Neural cell (in vitro differentiated cells): Measurements from ENCODE around the gene KRTAP22-1. TPM values are rescaled to one million over a fixed set of nuclear protein-coding genes. Genes with fewer than 3 reads are reported as not detected.

Experiments
- H2AFZ ChIP-seq: fragments of 200-600, 300-800 bp; sonication (generic), shearing (Covaris generic); 2 replicates; pipeline ENCODE4 v1.6.0; 2014; ENCODE audit warnings: low read depth, mild to moderate bottlenecking, antibody characterized with exemption, low read length, moderate library complexity
- H3F3A ChIP-seq: fragments of 200-600 bp; shearing (Covaris generic); 2 replicates; pipeline ENCODE4 v1.6.1; 2016; ENCODE audit warnings: mild to moderate bottlenecking, moderate library complexity, mixed read lengths, antibody characterized with exemption, low read length; ENCODE audit not compliant: insufficient read depth, poor library complexity, severe bottlenecking
- H3K27ac ChIP-seq: fragments of 200-600, 300-800 bp; sonication (generic), shearing (Covaris generic); 2 replicates; pipeline ENCODE4 v1.5.1; 2014; ENCODE audit warnings: mild to moderate bottlenecking, low read length, moderate library complexity
- H3K27me3 ChIP-seq: fragments of 300-800, 200-600 bp; sonication (generic), shearing (Covaris generic); 2 replicates; pipeline ENCODE4 v1.6.0; 2014; ENCODE audit warnings: mild to moderate bottlenecking, low read depth, low read length, moderate library complexity; ENCODE audit not compliant: insufficient read depth
- H3K36me3 ChIP-seq: fragments of 300-800, 200-600 bp; sonication (generic), shearing (Covaris generic); 2 replicates; pipeline ENCODE4 v1.5.1; 2014; ENCODE audit warnings: mild to moderate bottlenecking, antibody characterized with exemption, low read length, moderate library complexity; ENCODE audit not compliant: insufficient read depth
- H3K4me2 ChIP-seq: fragments of 300-800, 200-600 bp; sonication (generic), shearing (Covaris generic); 2 replicates; pipeline ENCODE4 v1.6.0; 2014; ENCODE audit warnings: mild to moderate bottlenecking, low read length
- H3K4me3 ChIP-seq: fragments of 300-800, 200-600 bp; sonication (generic), shearing (Covaris generic); 2 replicates; pipeline ENCODE4 v1.5.1; 2014; ENCODE audit warnings: mild to moderate bottlenecking, low read length, moderate library complexity
- H3K79me2 ChIP-seq: fragments of 200-600 bp; shearing (Covaris generic); replicated peaks from 2 replicates; pipeline ENCODE4 v1.6.0; 2014; ENCODE audit warnings: mild to moderate bottlenecking, low read length, moderate library complexity; ENCODE audit not compliant: insufficient read depth
- H3K9ac ChIP-seq: fragments of 300-800, 200-600 bp; sonication (generic), shearing (Covaris generic); 2 replicates; pipeline ENCODE4 v1.6.1; 2016; ENCODE audit warnings: mild to moderate bottlenecking, low read length, mixed read lengths
- H3K9me2 ChIP-seq: fragments of 200-600 bp; shearing (Covaris generic); 2 replicates; pipeline ENCODE4 v1.6.1; 2016; ENCODE audit warnings: mild to moderate bottlenecking, low read length, mixed read lengths; ENCODE audit not compliant: insufficient read depth
- H3K9me3 ChIP-seq: fragments of 200-600, 300-800 bp; sonication (generic), shearing (Covaris generic); 2 replicates; pipeline ENCODE4 v1.6.1; 2016; ENCODE audit warnings: mild to moderate bottlenecking, mixed run types, low read length, moderate library complexity, mixed read lengths
- H4K20me1 ChIP-seq: fragments of 200-600 bp; shearing (Covaris generic); 2 replicates; pipeline ENCODE4 v1.6.1; 2016; ENCODE audit warnings: mild to moderate bottlenecking, mixed run types; ENCODE audit not compliant: insufficient read depth
- EP300 ChIP-seq: fragments of 450-650 bp; conservative IDR thresholded peaks from 2 replicates; pipeline ENCODE4 v1.6.1; 2014; ENCODE audit warnings: antibody characterized with exemption, mild to moderate bottlenecking, moderate library complexity; ENCODE audit not compliant: poor library complexity, severe bottlenecking
- EZH2 ChIP-seq: fragments of 200-600, 300-800 bp; shearing (Covaris generic), sonication (generic); IDR thresholded peaks from 2 replicates; pipeline ENCODE4 v1.6.1; 2014; ENCODE audit warnings: antibody characterized with exemption, low read length, borderline replicate concordance, mild to moderate bottlenecking; ENCODE audit not compliant: insufficient read depth, poor library complexity, severe bottlenecking
- MXI1 ChIP-seq: fragments of 450-650 bp; conservative IDR thresholded peaks from 2 replicates; pipeline ENCODE4 v1.6.1; 2014; ENCODE audit warnings: antibody characterized with exemption, mild to moderate bottlenecking; ENCODE audit not compliant: poor library complexity, severe bottlenecking
- POLR2AphosphoS5 ChIP-seq: IDR thresholded peaks from 2 replicates; pipeline ENCODE4 v1.6.1; 2012
- RAD21 ChIP-seq: fragments of 450-650 bp; conservative IDR thresholded peaks from 2 replicates; pipeline ENCODE4 v1.6.1; 2014; ENCODE audit warnings: antibody characterized with exemption, mild to moderate bottlenecking, moderate library complexity
- SMC3 ChIP-seq: fragments of 450-650 bp; conservative IDR thresholded peaks from 2 replicates; pipeline ENCODE4 v1.6.1; 2014; ENCODE audit warnings: antibody characterized with exemption, mild to moderate bottlenecking, moderate library complexity; ENCODE audit not compliant: poor library complexity
- TAF1 ChIP-seq: IDR thresholded peaks from 2 replicates; pipeline ENCODE4 v1.6.1; 2012; ENCODE audit warnings: low read depth
- polyA plus RNA-seq: library from polyadenylated mRNA; depleted of rRNA; stranded (reverse); fragments of >200 nt; gene quantifications from 2 replicates; pipeline ENCODE4 v1.2.3, GENCODE V29; 2014
- TF ChIP-seq, protein P1 (sequence below): fragments of 450-650 bp; IDR thresholded peaks from 2 replicates; pipeline ENCODE4 v1.5.1; 2014; ENCODE audit warnings: antibody characterized with exemption, mild to moderate bottlenecking, moderate library complexity; ENCODE audit not compliant: poor library complexity, severe bottlenecking
- TF ChIP-seq, protein P2 (sequence below): IDR thresholded peaks from 2 replicates; pipeline ENCODE4 v1.6.1; 2012; ENCODE audit warnings: borderline replicate concordance

KRTAP22-1 gene
- polyA plus RNA-seq, 1 donor from 2014 or later: not detected

DNA sequence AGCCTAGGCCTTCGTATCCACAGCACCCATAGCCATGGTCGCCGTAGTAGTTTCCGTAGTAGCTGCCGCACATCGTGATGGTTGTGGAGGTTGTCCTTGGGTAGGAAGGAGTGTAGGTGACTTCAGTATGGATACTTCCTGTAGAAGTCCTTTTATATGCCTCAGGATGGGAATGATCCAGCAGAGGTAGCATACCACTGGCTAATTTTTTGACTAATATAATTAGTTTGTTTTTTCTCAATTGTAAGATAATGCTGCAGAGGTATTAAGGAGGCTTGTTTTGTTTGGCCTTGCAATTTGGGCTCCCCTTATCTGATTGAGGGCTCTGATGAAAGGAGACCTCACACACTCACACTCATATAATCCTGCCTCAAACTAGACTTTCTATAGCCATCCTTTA, 2.1 kb upstream of the KRTAP22-1 start, which contains the start of gene KRTAP6-2:
Gene KRTAP6-2, minus strand, starts transcription at position 101 of the 400 bp plus-strand sequence. Its CDS starts 28 bp downstream, at position 73.
- no peak within 1 kb of the TSS for H3K4me3 ChIP-seq
- H3K9me2 ChIP-seq: no peaks in the 10 kb centered on the region
- no peaks in the 10 kb centered on the region for H3K9me3 ChIP-seq
- no peak within 1 kb of the TSS for H3K4me2 ChIP-seq
- H2AFZ ChIP-seq: no peak within 1 kb of the TSS
- no peaks in the 10 kb centered on the region for H3K27me3 ChIP-seq
- H3K36me3 ChIP-seq: no peaks in the 10 kb centered on the region
- H3K79me2 ChIP-seq: no peaks in the 10 kb centered on the region
- H4K20me1 ChIP-seq: no peaks in the 10 kb centered on the region
- TF ChIP-seq RAD21 (no peak), POLR2AphosphoS5 (no peak), EP300 (no peak), EZH2 (no peak), MXI1 (no peak), SMC3 (no peak), TAF1 (no peak)
- TF ChIP-seq, protein P1, sequence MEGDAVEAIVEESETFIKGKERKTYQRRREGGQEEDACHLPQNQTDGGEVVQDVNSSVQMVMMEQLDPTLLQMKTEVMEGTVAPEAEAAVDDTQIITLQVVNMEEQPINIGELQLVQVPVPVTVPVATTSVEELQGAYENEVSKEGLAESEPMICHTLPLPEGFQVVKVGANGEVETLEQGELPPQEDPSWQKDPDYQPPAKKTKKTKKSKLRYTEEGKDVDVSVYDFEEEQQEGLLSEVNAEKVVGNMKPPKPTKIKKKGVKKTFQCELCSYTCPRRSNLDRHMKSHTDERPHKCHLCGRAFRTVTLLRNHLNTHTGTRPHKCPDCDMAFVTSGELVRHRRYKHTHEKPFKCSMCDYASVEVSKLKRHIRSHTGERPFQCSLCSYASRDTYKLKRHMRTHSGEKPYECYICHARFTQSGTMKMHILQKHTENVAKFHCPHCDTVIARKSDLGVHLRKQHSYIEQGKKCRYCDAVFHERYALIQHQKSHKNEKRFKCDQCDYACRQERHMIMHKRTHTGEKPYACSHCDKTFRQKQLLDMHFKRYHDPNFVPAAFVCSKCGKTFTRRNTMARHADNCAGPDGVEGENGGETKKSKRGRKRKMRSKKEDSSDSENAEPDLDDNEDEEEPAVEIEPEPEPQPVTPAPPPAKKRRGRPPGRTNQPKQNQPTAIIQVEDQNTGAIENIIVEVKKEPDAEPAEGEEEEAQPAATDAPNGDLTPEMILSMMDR: no peak
- TF ChIP-seq, protein P2, sequence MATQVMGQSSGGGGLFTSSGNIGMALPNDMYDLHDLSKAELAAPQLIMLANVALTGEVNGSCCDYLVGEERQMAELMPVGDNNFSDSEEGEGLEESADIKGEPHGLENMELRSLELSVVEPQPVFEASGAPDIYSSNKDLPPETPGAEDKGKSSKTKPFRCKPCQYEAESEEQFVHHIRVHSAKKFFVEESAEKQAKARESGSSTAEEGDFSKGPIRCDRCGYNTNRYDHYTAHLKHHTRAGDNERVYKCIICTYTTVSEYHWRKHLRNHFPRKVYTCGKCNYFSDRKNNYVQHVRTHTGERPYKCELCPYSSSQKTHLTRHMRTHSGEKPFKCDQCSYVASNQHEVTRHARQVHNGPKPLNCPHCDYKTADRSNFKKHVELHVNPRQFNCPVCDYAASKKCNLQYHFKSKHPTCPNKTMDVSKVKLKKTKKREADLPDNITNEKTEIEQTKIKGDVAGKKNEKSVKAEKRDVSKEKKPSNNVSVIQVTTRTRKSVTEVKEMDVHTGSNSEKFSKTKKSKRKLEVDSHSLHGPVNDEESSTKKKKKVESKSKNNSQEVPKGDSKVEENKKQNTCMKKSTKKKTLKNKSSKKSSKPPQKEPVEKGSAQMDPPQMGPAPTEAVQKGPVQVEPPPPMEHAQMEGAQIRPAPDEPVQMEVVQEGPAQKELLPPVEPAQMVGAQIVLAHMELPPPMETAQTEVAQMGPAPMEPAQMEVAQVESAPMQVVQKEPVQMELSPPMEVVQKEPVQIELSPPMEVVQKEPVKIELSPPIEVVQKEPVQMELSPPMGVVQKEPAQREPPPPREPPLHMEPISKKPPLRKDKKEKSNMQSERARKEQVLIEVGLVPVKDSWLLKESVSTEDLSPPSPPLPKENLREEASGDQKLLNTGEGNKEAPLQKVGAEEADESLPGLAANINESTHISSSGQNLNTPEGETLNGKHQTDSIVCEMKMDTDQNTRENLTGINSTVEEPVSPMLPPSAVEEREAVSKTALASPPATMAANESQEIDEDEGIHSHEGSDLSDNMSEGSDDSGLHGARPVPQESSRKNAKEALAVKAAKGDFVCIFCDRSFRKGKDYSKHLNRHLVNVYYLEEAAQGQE: no peak
- no peak within 1 kb of the TSS for H3K27ac ChIP-seq
- H3K9ac ChIP-seq: no peak within 1 kb of the TSS
- H3F3A ChIP-seq: no peaks in the 10 kb centered on the region

DNA sequence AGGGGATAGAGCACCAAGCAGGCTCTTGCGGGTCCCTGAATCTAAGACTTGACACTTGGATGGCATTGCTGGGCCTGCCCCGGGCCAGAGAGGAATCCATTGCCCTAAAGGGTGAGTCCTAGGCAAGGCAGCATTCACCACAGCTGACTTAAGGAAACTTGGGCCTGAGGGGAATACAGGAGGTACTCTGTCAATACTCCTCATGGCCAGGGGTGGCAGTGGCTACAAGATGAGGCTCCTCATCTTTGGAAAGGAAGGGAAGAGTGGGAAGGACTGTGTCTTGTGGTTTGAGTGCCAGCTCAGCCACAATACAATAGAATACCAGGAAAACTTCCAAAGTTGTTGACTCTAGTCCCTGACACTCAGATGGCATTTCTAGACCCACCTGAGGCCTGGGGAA, 5.1 kb downstream of the KRTAP22-1 start:
- H3K9me3 ChIP-seq: no peaks in the 10 kb centered on the region
- no peak overlapping the region for H3K4me2 ChIP-seq
- no peaks in the 10 kb centered on the region for H4K20me1 ChIP-seq
- H3K27ac ChIP-seq: no peak overlapping the region
- H3K9me2 ChIP-seq: no peaks in the 10 kb centered on the region
- H3K79me2 ChIP-seq: no peaks in the 10 kb centered on the region
- no peaks in the 10 kb centered on the region for H3K36me3 ChIP-seq
- no peak for TF ChIP-seq EZH2
- no peak for TF ChIP-seq SMC3
- no peak for TF ChIP-seq EP300
- TF ChIP-seq, protein P2: no peak
- TF ChIP-seq, protein P1: no peak
- H3K4me3 ChIP-seq: no peak overlapping the region
- no peak overlapping the region for H3K9ac ChIP-seq
- H3K27me3 ChIP-seq: no peaks in the 10 kb centered on the region
- no peak overlapping the region for H2AFZ ChIP-seq
- no peaks in the 10 kb centered on the region for H3F3A ChIP-seq
